Endometrial microvascular endothelial cells (primary cell): ENCODE results near the gene TMEFF1. TPM values are rescaled to one million over a fixed set of nuclear protein-coding genes. Genes with fewer than 3 reads are reported as not detected.

Experiments used
- in situ Hi-C: cut with HindIII; loops from 2 replicates; pipeline ENCODE4 v1.10.0; 2017; ENCODE audit warnings: low sequenced_read_pairs, low pct_unique_long_range_greater_than_20kb; ENCODE audit errors: inconsistent ontology term
- total RNA-seq: library from RNA; depleted of rRNA; stranded (reverse); fragments of >200 nt; gene quantifications from one replicate; pipeline ENCODE4 v1.2.3, GENCODE V29; 2015; ENCODE audit errors: inconsistent ontology term

The TMEFF1 gene
- total RNA-seq, 1 donor from 2014 or later = 6.3 TPM

- in situ Hi-C loops = loop anchor here (25.0 kb wide), 1 partner anchor 108 kb away; no protein-coding TSS in a partner anchor
These were observed 27.6 kb upstream of the TMEFF1 start for GRCh38 chr9:100445161-100445902.

- in situ Hi-C loops = loop anchor here (25.0 kb wide), 1 partner anchor 109 kb away; no protein-coding TSS in a partner anchor
These were observed 26.9 kb upstream of the TMEFF1 start for GRCh38 chr9:100445903-100446549.

GRCh38 chr9:100447041-100447440 lies 25.9 kb upstream of the TMEFF1 start:
- in situ Hi-C loops = loop anchor here (25.0 kb wide), 1 partner anchor 110 kb away; no protein-coding TSS in a partner anchor

- in situ Hi-C loops = loop anchor here (25.0 kb wide), 1 partner anchor 111 kb away; no protein-coding TSS in a partner anchor
These were observed 24.7 kb upstream of the TMEFF1 start for GRCh38 chr9:100448266-100448665.

- in situ Hi-C loops = loop anchor here (25.0 kb wide), 1 partner anchor 112 kb away; no protein-coding TSS in a partner anchor
These were observed 23.5 kb upstream of the TMEFF1 start for GRCh38 chr9:100449420-100449819.

- in situ Hi-C loops = no loop called here
These were observed 20.1 kb upstream of the TMEFF1 start for GRCh38 chr9:100452894-100453293.

- in situ Hi-C loops = no loop called here
These were observed 17.5 kb upstream of the TMEFF1 start for GRCh38 chr9:100455470-100455869.

GRCh38 chr9:100457517-100457916 lies 15.4 kb upstream of the TMEFF1 start:
- in situ Hi-C loops = no loop called here

- in situ Hi-C loops = no loop called here
These were observed 13.0 kb upstream of the TMEFF1 start for GRCh38 chr9:100459963-100460362.

- in situ Hi-C loops = no loop called here
These were observed 7.7 kb upstream of the TMEFF1 start for GRCh38 chr9:100465274-100465673.

- in situ Hi-C loops = no loop called here
These were observed 7.2 kb upstream of the TMEFF1 start for GRCh38 chr9:100465761-100466160.

GRCh38 chr9:100466171-100466828 lies 6.6 kb upstream of the TMEFF1 start:
- in situ Hi-C loops = no loop called here

- in situ Hi-C loops = no loop called here
These were observed 6.1 kb upstream of the TMEFF1 start for GRCh38 chr9:100466829-100467221.

GRCh38 chr9:100468041-100468440 lies 4.9 kb upstream of the TMEFF1 start:
- in situ Hi-C loops = no loop called here

GRCh38 chr9:100472268-100472667 lies 681 bp upstream of the TMEFF1 start:
- in situ Hi-C loops = no loop called here

GRCh38 chr9:100473276-100474081 lies 530 bp downstream of the TMEFF1 start:
- in situ Hi-C loops = no loop called here

GRCh38 chr9:100474082-100474923 lies 1.4 kb downstream of the TMEFF1 start:
- in situ Hi-C loops = no loop called here

GRCh38 chr9:100474924-100475276 lies 2.0 kb downstream of the TMEFF1 start:
- in situ Hi-C loops = no loop called here
